ENCODE data around the gene KDM4F.

DNA sequence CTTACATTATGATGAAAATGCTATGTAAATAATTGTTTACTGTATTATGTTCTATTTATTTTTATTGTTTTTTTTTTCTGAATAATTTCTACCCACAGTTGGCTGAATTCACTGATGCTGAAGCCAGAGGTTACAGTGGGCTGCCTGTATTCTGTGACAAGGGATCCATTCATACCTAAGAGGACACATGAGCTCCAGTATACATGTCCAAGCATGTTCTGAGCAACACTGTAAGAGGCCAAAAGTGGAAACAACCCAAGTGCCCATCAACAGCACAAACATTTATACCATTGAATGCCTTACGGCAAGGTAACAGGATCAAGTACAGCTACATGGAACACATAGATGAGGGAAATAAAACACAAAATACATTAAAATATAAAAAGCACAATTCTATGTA, 16.1 kb downstream of the KDM4F start:
- no peak for TF ChIP-seq SP1 (IDR thresholded peaks at IDR 0.05; ENCODE audit: low read depth, low read length)
- TF ChIP-seq, protein P1, sequence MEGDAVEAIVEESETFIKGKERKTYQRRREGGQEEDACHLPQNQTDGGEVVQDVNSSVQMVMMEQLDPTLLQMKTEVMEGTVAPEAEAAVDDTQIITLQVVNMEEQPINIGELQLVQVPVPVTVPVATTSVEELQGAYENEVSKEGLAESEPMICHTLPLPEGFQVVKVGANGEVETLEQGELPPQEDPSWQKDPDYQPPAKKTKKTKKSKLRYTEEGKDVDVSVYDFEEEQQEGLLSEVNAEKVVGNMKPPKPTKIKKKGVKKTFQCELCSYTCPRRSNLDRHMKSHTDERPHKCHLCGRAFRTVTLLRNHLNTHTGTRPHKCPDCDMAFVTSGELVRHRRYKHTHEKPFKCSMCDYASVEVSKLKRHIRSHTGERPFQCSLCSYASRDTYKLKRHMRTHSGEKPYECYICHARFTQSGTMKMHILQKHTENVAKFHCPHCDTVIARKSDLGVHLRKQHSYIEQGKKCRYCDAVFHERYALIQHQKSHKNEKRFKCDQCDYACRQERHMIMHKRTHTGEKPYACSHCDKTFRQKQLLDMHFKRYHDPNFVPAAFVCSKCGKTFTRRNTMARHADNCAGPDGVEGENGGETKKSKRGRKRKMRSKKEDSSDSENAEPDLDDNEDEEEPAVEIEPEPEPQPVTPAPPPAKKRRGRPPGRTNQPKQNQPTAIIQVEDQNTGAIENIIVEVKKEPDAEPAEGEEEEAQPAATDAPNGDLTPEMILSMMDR (IDR thresholded peaks at IDR 0.05; ENCODE audit: control extremely low read depth in 1 of 3, insufficient read depth in 1 of 3, low read depth in 1 of 3, low read length in 3 of 3), result no peak
- no peak for TF ChIP-seq RAD21 (IDR thresholded peaks at IDR 0.05 in 1 of 2, conservative IDR thresholded peaks at IDR 0.05 in 1 of 2; ENCODE audit: low read depth in 2 of 2, low read length in 2 of 2)
- TF ChIP-seq, protein P2, sequence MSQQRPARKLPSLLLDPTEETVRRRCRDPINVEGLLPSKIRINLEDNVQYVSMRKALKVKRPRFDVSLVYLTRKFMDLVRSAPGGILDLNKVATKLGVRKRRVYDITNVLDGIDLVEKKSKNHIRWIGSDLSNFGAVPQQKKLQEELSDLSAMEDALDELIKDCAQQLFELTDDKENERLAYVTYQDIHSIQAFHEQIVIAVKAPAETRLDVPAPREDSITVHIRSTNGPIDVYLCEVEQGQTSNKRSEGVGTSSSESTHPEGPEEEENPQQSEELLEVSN (IDR thresholded peaks at IDR 0.05), result no peak
- no peak for TF ChIP-seq RFX5 (IDR thresholded peaks at IDR 0.05; ENCODE audit: borderline replicate concordance, low read depth, low read length)
- no peak for TF ChIP-seq RNF2 (IDR thresholded peaks at IDR 0.05; ENCODE audit: borderline replicate concordance, low read depth, low read length, missing control alignments, poor library complexity, severe bottlenecking)
- no peak for TF ChIP-seq TBP (IDR thresholded peaks at IDR 0.05; ENCODE audit: low read depth, low read length)
